Immature natural killer cell (primary cell): Measurements from ENCODE around the gene THRB. TPM values are rescaled to one million over a fixed set of nuclear protein-coding genes. Genes with fewer than 3 reads are reported as not detected.
A peak's percentile ranks its signal among the peaks of the same experiment; 100 is the strongest.

ENCODE experiments used
- DNase-seq, 3 donors: peaks; one replicate each; pipeline ENCODE4 v3.0.0; 2022; ENCODE audit warnings: mixed read lengths in 1 of 3
- H3K27ac Mint-ChIP-seq, 6 donors: one replicate each; pipeline ENCODE4 v1.8.0; 2020; ENCODE audit warnings: mixed read lengths in 6 of 6, mild to moderate bottlenecking in 5 of 6, inconsistent platforms in 4 of 6, moderate library complexity in 3 of 6
- H3K27me3 Mint-ChIP-seq, 3 donors: one replicate each; pipeline ENCODE4 v1.8.0; 2020 to 2021; ENCODE audit warnings: low read depth in 3 of 3, mild to moderate bottlenecking in 3 of 3, mixed read lengths in 3 of 3, moderate library complexity in 3 of 3, inconsistent platforms in 1 of 3
- H3K36me3 Mint-ChIP-seq, 3 donors: one replicate each; pipeline ENCODE4 v1.8.0; 2020; ENCODE audit warnings: mixed read lengths in 3 of 3, inconsistent platforms in 2 of 3, mild to moderate bottlenecking in 2 of 3
- H3K4me1 Mint-ChIP-seq, 2 donors: one replicate each; pipeline ENCODE4 v1.8.0; 2020; ENCODE audit warnings: inconsistent platforms in 2 of 2, mild to moderate bottlenecking in 2 of 2, mixed read lengths in 2 of 2, moderate library complexity in 1 of 2
- H3K4me3 Mint-ChIP-seq, 5 donors: one replicate each; pipeline ENCODE4 v1.8.0; 2020; ENCODE audit warnings: mild to moderate bottlenecking in 5 of 5, mixed read lengths in 5 of 5, inconsistent platforms in 3 of 5, moderate library complexity in 3 of 5
- H3K9me3 Mint-ChIP-seq, 6 donors: one replicate each; pipeline ENCODE4 v1.8.0; 2020; ENCODE audit warnings: mild to moderate bottlenecking in 6 of 6, mixed read lengths in 6 of 6, inconsistent platforms in 4 of 6, moderate library complexity in 3 of 6
- polyA plus RNA-seq, 3 donors: library from polyadenylated mRNA; unstranded; fragments of 300-500 nt; fragmentation: Illumina TruSeq; gene quantifications; one replicate each; pipeline ENCODE4 v1.2.3, GENCODE V29; 2021

The THRB gene
- polyA plus RNA-seq, 3 donors from 2014 or later = not detected

DNA sequence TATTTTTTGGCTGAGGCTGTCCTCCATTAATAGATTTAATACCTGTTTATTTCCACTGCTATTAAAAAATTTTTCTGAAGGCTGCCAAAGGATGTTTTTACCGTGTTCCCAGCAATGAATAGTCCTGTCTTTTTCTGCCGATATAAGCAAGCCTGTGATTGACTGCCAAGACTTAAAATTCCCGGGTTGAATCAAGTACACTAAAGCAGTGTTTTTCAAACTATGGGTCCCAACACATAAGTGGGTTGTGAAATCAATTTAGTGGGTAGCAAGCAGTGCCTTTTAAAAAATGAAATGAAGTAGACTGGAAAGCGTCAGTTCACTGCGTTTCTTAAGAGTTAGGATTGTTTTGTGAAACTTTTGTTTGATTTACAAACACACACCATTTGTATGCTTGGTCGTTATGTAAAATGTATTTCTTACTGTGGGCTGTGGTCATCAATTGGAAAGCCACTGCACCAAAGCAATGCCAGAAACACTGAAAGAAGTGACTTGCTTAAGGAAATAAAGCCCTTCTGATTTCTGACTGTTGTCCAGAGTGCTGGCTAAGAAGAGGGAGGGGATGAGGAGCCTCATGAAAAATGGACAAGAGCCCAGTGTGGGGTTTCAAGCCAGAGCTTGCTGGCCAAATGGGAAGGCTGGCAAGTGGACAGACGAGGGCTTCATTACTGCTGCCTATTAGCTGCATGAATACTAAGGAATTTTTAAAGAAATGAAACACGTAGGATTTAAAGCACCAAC, 206.0 kb downstream of the THRB start:
- Mint-ChIP-seq H3K9me3 (peaks cover 0 to 5% (median 0%) of the 10 kb centered on the region in 6 donors), H3K27ac (no peak overlapping the region), H3K4me1 (no peaks in the 10 kb centered on the region), H3K27me3 (no peaks in the 10 kb centered on the region), H3K36me3 (no peaks in the 10 kb centered on the region), H3K4me3 (no peak overlapping the region)
- no peak for DNase-seq

DNA sequence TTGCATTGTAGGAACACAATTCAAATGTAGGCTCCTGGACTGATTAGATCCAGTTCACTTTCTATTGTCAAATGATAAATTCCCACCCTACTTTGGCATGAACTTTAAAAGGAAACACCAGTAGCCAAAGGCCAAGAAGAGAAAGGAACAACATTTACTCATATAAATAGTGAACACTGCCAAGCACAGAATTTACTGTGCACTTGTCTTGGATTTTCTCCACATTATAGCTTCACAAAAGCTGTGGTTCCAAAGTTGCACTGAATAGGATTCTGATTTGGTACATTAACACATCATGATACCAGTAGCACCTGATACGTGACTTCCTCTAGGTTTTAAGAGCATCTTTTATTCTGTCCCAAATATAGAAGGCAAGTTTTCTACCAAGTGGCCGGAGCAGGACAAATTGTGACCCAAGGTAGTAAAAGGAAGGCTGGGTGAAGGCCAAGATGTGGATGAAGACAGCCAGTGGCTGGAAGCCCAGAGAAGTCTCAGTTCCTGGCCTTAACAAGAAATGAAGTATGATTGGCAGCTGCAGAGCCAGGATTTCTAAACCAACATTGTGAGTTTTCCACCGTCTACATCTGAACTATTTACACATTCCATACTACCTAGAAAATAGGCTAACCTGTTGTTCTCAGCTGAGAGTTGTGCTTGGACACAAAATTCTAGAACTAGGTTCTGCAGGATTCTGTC, 206.7 kb downstream of the THRB start:
- Mint-ChIP-seq H3K4me3 (no peak overlapping the region), H3K36me3 (no peaks in the 10 kb centered on the region), H3K27ac (no peak overlapping the region), H3K4me1 (no peaks in the 10 kb centered on the region), H3K9me3 (peaks cover 0 to 5% (median 0%) of the 10 kb centered on the region in 6 donors), H3K27me3 (no peaks in the 10 kb centered on the region)
- no peak for DNase-seq

GRCh38 chr3:24286405-24286804, 208.2 kb downstream of the THRB start:
- Mint-ChIP-seq H3K4me1 (no peaks in the 10 kb centered on the region), H3K4me3 (no peak overlapping the region), H3K9me3 (peaks cover 0 to 5% (median 0%) of the 10 kb centered on the region in 6 donors), H3K36me3 (no peaks in the 10 kb centered on the region), H3K27me3 (no peaks in the 10 kb centered on the region), H3K27ac (no peak overlapping the region)
- no peak for DNase-seq

- H3K9me3 Mint-ChIP-seq = peaks cover 0 to 2% (median 0%) of the 10 kb centered on the region in 6 donors
- no peak overlapping the region for H3K4me3 Mint-ChIP-seq
- DNase-seq = no peak
- H3K36me3 Mint-ChIP-seq = no peaks in the 10 kb centered on the region
- H3K27ac Mint-ChIP-seq = no peak overlapping the region
- peaks cover 0 to 2% (median 0%) of the 10 kb centered on the region in 3 donors for H3K27me3 Mint-ChIP-seq
- H3K4me1 Mint-ChIP-seq = no peaks in the 10 kb centered on the region
These were observed 216.1 kb downstream of the THRB start for GRCh38 chr3:24278543-24278942.

- no peak overlapping the region for H3K4me3 Mint-ChIP-seq
- H3K27ac Mint-ChIP-seq = no peak overlapping the region
- no peaks in the 10 kb centered on the region for H3K4me1 Mint-ChIP-seq
- H3K9me3 Mint-ChIP-seq = no peaks in the 10 kb centered on the region
- H3K36me3 Mint-ChIP-seq = no peaks in the 10 kb centered on the region
- no peak for DNase-seq
- peaks cover 0 to 6% (median 2%) of the 10 kb centered on the region in 3 donors for H3K27me3 Mint-ChIP-seq
These were observed 221.2 kb downstream of the THRB start for GRCh38 chr3:24273491-24273890.

DNA sequence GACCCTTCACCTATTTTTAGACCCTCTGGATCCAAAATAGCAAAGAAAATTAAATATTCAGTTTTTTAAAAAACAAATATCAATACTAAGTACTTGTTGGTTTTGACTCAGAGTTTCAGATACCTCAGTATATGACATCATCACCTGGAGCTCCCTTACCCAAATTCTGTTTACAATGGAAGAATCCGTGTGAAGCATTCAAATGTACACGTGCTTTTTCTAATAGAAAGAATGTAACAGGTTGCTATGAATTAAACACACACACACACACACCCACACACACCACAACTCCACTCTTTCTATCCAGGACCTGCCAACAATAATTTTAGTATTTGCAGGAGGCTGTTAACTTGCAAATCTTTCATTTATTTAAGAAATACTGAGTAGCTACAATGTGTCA, 221.8 kb downstream of the THRB start:
- no peak overlapping the region for H3K4me3 Mint-ChIP-seq

GRCh38 chr3:24272408-24272807, 222.2 kb downstream of the THRB start:
- Mint-ChIP-seq H3K27ac (no peak overlapping the region), H3K9me3 (no peaks in the 10 kb centered on the region), H3K4me3 (no peak overlapping the region), H3K36me3 (no peaks in the 10 kb centered on the region), H3K27me3 (peaks cover 0 to 4% (median 2%) of the 10 kb centered on the region in 3 donors), H3K4me1 (no peaks in the 10 kb centered on the region)
- DNase-seq = no peak

More for the DNA sequence above, 221.8 kb downstream of the THRB start:
- Mint-ChIP-seq H3K27me3 (peaks cover 0 to 5% (median 2%) of the 10 kb centered on the region in 3 donors), H3K4me1 (no peaks in the 10 kb centered on the region), H3K36me3 (no peaks in the 10 kb centered on the region), H3K9me3 (no peaks in the 10 kb centered on the region), H3K27ac (no peak overlapping the region)
- DNase-seq = no peak

DNA sequence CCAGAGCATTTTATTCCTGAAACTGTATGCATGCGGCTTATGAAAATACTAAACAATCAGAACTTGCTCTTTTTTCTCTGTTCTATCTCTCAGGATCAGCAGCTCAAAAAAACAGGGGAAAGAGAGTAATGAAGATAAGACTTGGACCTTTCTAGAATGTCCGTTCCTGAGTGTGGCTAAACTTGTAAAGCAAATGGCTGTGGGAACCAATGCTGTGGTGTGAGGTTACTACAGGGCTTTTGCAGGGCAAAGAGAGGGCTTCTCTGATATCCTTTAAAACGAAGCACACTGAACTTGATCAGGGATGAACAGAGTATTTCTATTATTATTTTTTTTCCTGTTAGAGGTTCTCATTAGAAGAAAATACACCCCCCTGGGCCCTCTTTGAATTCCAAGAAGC, 223.4 kb downstream of the THRB start:
- Mint-ChIP-seq H3K27ac (no peak overlapping the region), H3K4me3 (no peak overlapping the region), H3K27me3 (peaks cover 0 to 4% (median 4%) of the 10 kb centered on the region in 3 donors), H3K9me3 (no peaks in the 10 kb centered on the region), H3K4me1 (no peaks in the 10 kb centered on the region), H3K36me3 (no peaks in the 10 kb centered on the region)
- no peak for DNase-seq

- Mint-ChIP-seq H3K27ac (no peak overlapping the region), H3K36me3 (no peaks in the 10 kb centered on the region), H3K4me3 (no peak overlapping the region), H3K27me3 (peaks cover 0 to 4% (median 4%) of the 10 kb centered on the region in 3 donors), H3K9me3 (no peaks in the 10 kb centered on the region), H3K4me1 (no peaks in the 10 kb centered on the region)
- no peak for DNase-seq
These were observed 223.9 kb downstream of the THRB start for GRCh38 chr3:24270744-24271143.

- Mint-ChIP-seq H3K36me3 (no peaks in the 10 kb centered on the region), H3K27ac (no peak overlapping the region), H3K4me1 (no peaks in the 10 kb centered on the region), H3K4me3 (no peak overlapping the region), H3K27me3 (peaks cover 0 to 4% (median 4%) of the 10 kb centered on the region in 3 donors), H3K9me3 (no peaks in the 10 kb centered on the region)
- DNase-seq = no peak
These were observed 224.4 kb downstream of the THRB start for GRCh38 chr3:24270204-24270691.

GRCh38 chr3:24264748-24265158, 229.9 kb downstream of the THRB start:
- H3K4me3 Mint-ChIP-seq = no peak overlapping the region
- no peak overlapping the region for H3K27ac Mint-ChIP-seq
- peaks cover 0 to 3% (median 2%) of the 10 kb centered on the region in 3 donors for H3K27me3 Mint-ChIP-seq
- no peaks in the 10 kb centered on the region for H3K4me1 Mint-ChIP-seq
- no peaks in the 10 kb centered on the region for H3K36me3 Mint-ChIP-seq
- no peaks in the 10 kb centered on the region for H3K9me3 Mint-ChIP-seq
- DNase-seq = peak in 1 of 3 donors; percentile 4

- Mint-ChIP-seq H3K36me3 (no peaks in the 10 kb centered on the region), H3K27ac (no peak overlapping the region), H3K4me1 (no peaks in the 10 kb centered on the region), H3K4me3 (no peak overlapping the region), H3K27me3 (peaks cover 0 to 2% (median 2%) of the 10 kb centered on the region in 3 donors), H3K9me3 (no peaks in the 10 kb centered on the region)
- DNase-seq = no peak
These were observed 230.6 kb downstream of the THRB start for GRCh38 chr3:24264011-24264410.

DNA sequence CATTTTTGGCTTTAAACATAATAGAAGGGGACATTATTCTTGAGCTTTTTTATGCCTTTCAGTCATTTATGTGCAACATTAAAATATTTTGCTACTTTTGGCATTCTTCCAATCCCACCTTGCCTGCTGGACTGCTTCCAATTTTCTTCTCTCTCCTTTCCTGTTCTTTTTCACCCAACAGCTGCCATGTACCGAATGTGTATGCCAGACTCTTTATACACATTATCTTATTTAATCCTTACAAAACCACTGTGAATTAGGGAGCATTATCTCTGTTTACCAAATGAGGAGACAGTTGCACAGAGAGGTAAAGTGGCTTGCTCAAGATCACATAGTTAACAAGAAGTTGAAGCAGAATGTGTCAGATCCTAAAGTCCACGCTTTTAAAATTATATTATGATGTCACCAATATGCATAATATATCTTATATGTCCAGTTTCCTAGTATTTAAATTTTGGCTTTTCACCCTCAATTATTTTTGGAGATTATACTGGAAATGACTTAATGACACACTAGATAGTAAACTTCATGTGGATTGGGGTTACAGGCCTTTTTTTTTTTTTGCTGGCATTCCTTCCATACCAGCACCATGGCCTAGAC, 231.5 kb downstream of the THRB start:
- H3K27ac Mint-ChIP-seq = no peak overlapping the region
- DNase-seq = no peak
- no peaks in the 10 kb centered on the region for H3K36me3 Mint-ChIP-seq
- H3K9me3 Mint-ChIP-seq = no peaks in the 10 kb centered on the region
- H3K27me3 Mint-ChIP-seq = peaks cover 0 to 2% (median 2%) of the 10 kb centered on the region in 3 donors
- no peak overlapping the region for H3K4me3 Mint-ChIP-seq
- H3K4me1 Mint-ChIP-seq = no peaks in the 10 kb centered on the region

GRCh38 chr3:24261521-24261920, 233.1 kb downstream of the THRB start:
- H3K4me1 Mint-ChIP-seq = no peaks in the 10 kb centered on the region
- H3K9me3 Mint-ChIP-seq = no peaks in the 10 kb centered on the region
- H3K27ac Mint-ChIP-seq = no peak overlapping the region
- peaks cover 0 to 2% (median 2%) of the 10 kb centered on the region in 3 donors for H3K27me3 Mint-ChIP-seq
- no peak for DNase-seq
- H3K4me3 Mint-ChIP-seq = no peak overlapping the region
- no peaks in the 10 kb centered on the region for H3K36me3 Mint-ChIP-seq
